ENCODE data around the gene SCFD2. TPM values are rescaled to one million over a fixed set of nuclear protein-coding genes. Genes with fewer than 3 reads are reported as not detected.

SCFD2 gene
- total RNA-seq, 1 donor from 2014 or later, result 17.2 TPM

- no peak for TF ChIP-seq CTCF (IDR thresholded peaks at IDR 0.05; ENCODE audit: partially characterized antibody, unreplicated experiment)
- Mint-ChIP-seq H3K36me3 (ENCODE audit: unreplicated experiment) (peaks cover 2% of the 10 kb centered on the region), H3K27me3 (ENCODE audit: unreplicated experiment) (no peaks in the 10 kb centered on the region), H3K27ac (ENCODE audit: unreplicated experiment) (no peak overlapping the region), H3K4me3 (ENCODE audit: unreplicated experiment) (no peak overlapping the region), H3K4me1 (ENCODE audit: low read depth, unreplicated experiment) (peaks cover 3% of the 10 kb centered on the region), H3K9me3 (ENCODE audit: unreplicated experiment) (peaks cover 3% of the 10 kb centered on the region)
- DNase-seq, result no peak
Observed at GRCh38 chr4:53168228-53168627, 197.6 kb downstream of the SCFD2 start.

- no peak for DNase-seq
- TF ChIP-seq CTCF (IDR thresholded peaks at IDR 0.05; ENCODE audit: partially characterized antibody, unreplicated experiment), result no peak
- no peaks in the 10 kb centered on the region for H3K36me3 Mint-ChIP-seq (ENCODE audit: unreplicated experiment)
- no peaks in the 10 kb centered on the region for H3K9me3 Mint-ChIP-seq (ENCODE audit: unreplicated experiment)
- H3K27me3 Mint-ChIP-seq (ENCODE audit: unreplicated experiment), result no peaks in the 10 kb centered on the region
- peaks cover 2% of the 10 kb centered on the region for H3K4me1 Mint-ChIP-seq (ENCODE audit: low read depth, unreplicated experiment)
- no peak overlapping the region for H3K27ac Mint-ChIP-seq (ENCODE audit: unreplicated experiment)
- H3K4me3 Mint-ChIP-seq (ENCODE audit: unreplicated experiment), result no peak overlapping the region
Observed at GRCh38 chr4:53162969-53163368, 202.9 kb downstream of the SCFD2 start.

GRCh38 chr4:53161787-53162433 lies 204.0 kb downstream of the SCFD2 start:
- no peak for DNase-seq
- Mint-ChIP-seq H3K4me1 (ENCODE audit: low read depth, unreplicated experiment) (peaks cover 2% of the 10 kb centered on the region), H3K9me3 (ENCODE audit: unreplicated experiment) (no peaks in the 10 kb centered on the region), H3K27me3 (ENCODE audit: unreplicated experiment) (no peaks in the 10 kb centered on the region), H3K4me3 (ENCODE audit: unreplicated experiment) (no peak overlapping the region), H3K27ac (ENCODE audit: unreplicated experiment) (no peak overlapping the region), H3K36me3 (ENCODE audit: unreplicated experiment) (no peaks in the 10 kb centered on the region)
- TF ChIP-seq CTCF (IDR thresholded peaks at IDR 0.05; ENCODE audit: partially characterized antibody, unreplicated experiment), result no peak

- H3K9me3 Mint-ChIP-seq (ENCODE audit: unreplicated experiment), result no peaks in the 10 kb centered on the region
- H3K27me3 Mint-ChIP-seq (ENCODE audit: unreplicated experiment), result no peaks in the 10 kb centered on the region
- no peaks in the 10 kb centered on the region for H3K36me3 Mint-ChIP-seq (ENCODE audit: unreplicated experiment)
- no peak for DNase-seq
- no peak overlapping the region for H3K4me3 Mint-ChIP-seq (ENCODE audit: unreplicated experiment)
- peaks cover 2% of the 10 kb centered on the region for H3K4me1 Mint-ChIP-seq (ENCODE audit: low read depth, unreplicated experiment)
- H3K27ac Mint-ChIP-seq (ENCODE audit: unreplicated experiment), result no peak overlapping the region
- TF ChIP-seq CTCF (IDR thresholded peaks at IDR 0.05; ENCODE audit: partially characterized antibody, unreplicated experiment), result no peak
Observed at GRCh38 chr4:53161051-53161786, 204.6 kb downstream of the SCFD2 start.

GRCh38 chr4:53156896-53157295 lies 209.0 kb downstream of the SCFD2 start:
- H3K27ac Mint-ChIP-seq (ENCODE audit: unreplicated experiment), result no peak overlapping the region
- peaks cover 3% of the 10 kb centered on the region for H3K9me3 Mint-ChIP-seq (ENCODE audit: unreplicated experiment)
- H3K4me3 Mint-ChIP-seq (ENCODE audit: unreplicated experiment), result no peak overlapping the region
- H3K27me3 Mint-ChIP-seq (ENCODE audit: unreplicated experiment), result no peaks in the 10 kb centered on the region
- H3K36me3 Mint-ChIP-seq (ENCODE audit: unreplicated experiment), result peaks cover 17% of the 10 kb centered on the region
- DNase-seq, result no peak
- peaks cover under 1% of the 10 kb centered on the region for H3K4me1 Mint-ChIP-seq (ENCODE audit: low read depth, unreplicated experiment)
- no peak for TF ChIP-seq CTCF (IDR thresholded peaks at IDR 0.05; ENCODE audit: partially characterized antibody, unreplicated experiment)

Measured in glutamatergic neuron (in vitro differentiated cells).